ENCODE results near the gene TREX2.

TREX2 gene

GRCh38 chrX:153433781-153434285 lies 12.0 kb downstream of the TREX2 start:
- DNase-seq (ENCODE audit: extremely low spot score) = no peak
- CTCF ChIA-PET = interaction anchor here (1.0 to 1.2 kb wide), 2 partner anchors 27 to 35 kb away, joined by 3 read pairs; no protein-coding TSS in a partner anchor
- TF ChIP-seq CTCF (IDR thresholded peaks at IDR 0.05; ENCODE audit: control extremely low read depth, extremely low read depth, low read depth, missing control alignments) = no peak
- POLR2A ChIA-PET = no interaction called here

- no peak for TF ChIP-seq CTCF (IDR thresholded peaks at IDR 0.05; ENCODE audit: control extremely low read depth, extremely low read depth, low read depth, missing control alignments)
- POLR2A ChIA-PET = no interaction called here
- no peak for DNase-seq (ENCODE audit: extremely low spot score)
- CTCF ChIA-PET = interaction anchor here (1.0 to 1.2 kb wide), 2 partner anchors 28 to 34 kb away, joined by 3 read pairs; no protein-coding TSS in a partner anchor
Measured at GRCh38 chrX:153433161-153433680, 12.6 kb downstream of the TREX2 start.

- POLR2A ChIA-PET = no interaction called here
- no peak for TF ChIP-seq CTCF (IDR thresholded peaks at IDR 0.05; ENCODE audit: control extremely low read depth, extremely low read depth, low read depth, missing control alignments)
- CTCF ChIA-PET = no interaction called here
Measured at GRCh38 chrX:153430796-153431195, 15.1 kb downstream of the TREX2 start.

GRCh38 chrX:153426204-153426603 lies 19.7 kb downstream of the TREX2 start:
- ChIA-PET CTCF (no interaction called here), POLR2A (no interaction called here)
- no peak for DNase-seq (ENCODE audit: extremely low spot score)
- no peak for TF ChIP-seq CTCF (IDR thresholded peaks at IDR 0.05; ENCODE audit: control extremely low read depth, extremely low read depth, low read depth, missing control alignments)

More at GRCh38 chrX:153430796-153431195, 15.1 kb downstream of the TREX2 start:
- no peak for DNase-seq (ENCODE audit: extremely low spot score)

- POLR2A ChIA-PET = no interaction called here
- CTCF ChIA-PET = no interaction called here
- DNase-seq (ENCODE audit: extremely low spot score) = no peak
- no peak for TF ChIP-seq CTCF (IDR thresholded peaks at IDR 0.05; ENCODE audit: control extremely low read depth, extremely low read depth, low read depth, missing control alignments)
Measured at GRCh38 chrX:153423652-153424051, 22.2 kb downstream of the TREX2 start.

- no peak for DNase-seq (ENCODE audit: extremely low spot score)
- ChIA-PET CTCF (no interaction called here), POLR2A (no interaction called here)
- no peak for TF ChIP-seq CTCF (IDR thresholded peaks at IDR 0.05; ENCODE audit: control extremely low read depth, extremely low read depth, low read depth, missing control alignments)
Measured at GRCh38 chrX:153421856-153422255, 24.0 kb downstream of the TREX2 start.

Measured in GM10248 (cell line).